ENCODE measurements around the gene MAST3. TPM values are rescaled to one million over a fixed set of nuclear protein-coding genes. Genes with fewer than 3 reads are reported as not detected.

Gene MAST3
- total RNA-seq, 2 donors from 2014 or later: 6.1 to 10.8 TPM

- peak overlapping the region; percentile 57 to 65 for H3K27ac ChIP-seq
- 4% methylated on average over 46 of the region's 46 CpGs for WGBS
- no peaks in the 10 kb centered on the region for H3K27me3 ChIP-seq (replicated peaks; ENCODE audit: insufficient read depth)
- TF ChIP-seq, protein P1, sequence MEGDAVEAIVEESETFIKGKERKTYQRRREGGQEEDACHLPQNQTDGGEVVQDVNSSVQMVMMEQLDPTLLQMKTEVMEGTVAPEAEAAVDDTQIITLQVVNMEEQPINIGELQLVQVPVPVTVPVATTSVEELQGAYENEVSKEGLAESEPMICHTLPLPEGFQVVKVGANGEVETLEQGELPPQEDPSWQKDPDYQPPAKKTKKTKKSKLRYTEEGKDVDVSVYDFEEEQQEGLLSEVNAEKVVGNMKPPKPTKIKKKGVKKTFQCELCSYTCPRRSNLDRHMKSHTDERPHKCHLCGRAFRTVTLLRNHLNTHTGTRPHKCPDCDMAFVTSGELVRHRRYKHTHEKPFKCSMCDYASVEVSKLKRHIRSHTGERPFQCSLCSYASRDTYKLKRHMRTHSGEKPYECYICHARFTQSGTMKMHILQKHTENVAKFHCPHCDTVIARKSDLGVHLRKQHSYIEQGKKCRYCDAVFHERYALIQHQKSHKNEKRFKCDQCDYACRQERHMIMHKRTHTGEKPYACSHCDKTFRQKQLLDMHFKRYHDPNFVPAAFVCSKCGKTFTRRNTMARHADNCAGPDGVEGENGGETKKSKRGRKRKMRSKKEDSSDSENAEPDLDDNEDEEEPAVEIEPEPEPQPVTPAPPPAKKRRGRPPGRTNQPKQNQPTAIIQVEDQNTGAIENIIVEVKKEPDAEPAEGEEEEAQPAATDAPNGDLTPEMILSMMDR (IDR thresholded peaks at IDR 0.05): no peak
- no peak for TF ChIP-seq POLR2AphosphoS5 (IDR thresholded peaks at IDR 0.05)
- no peak for TF ChIP-seq POLR2A (IDR thresholded peaks at IDR 0.05)
- H3K36me3 ChIP-seq: no peaks in the 10 kb centered on the region
- H3K4me1 ChIP-seq (replicated peaks): peaks cover 6% of the 10 kb centered on the region
- H3K4me3 ChIP-seq: peak overlapping the region; percentile 64 to 71
- intact Hi-C loops (cut with DNase I): loop anchor here (5.0 kb wide), 1 partner anchor 59 kb away; no protein-coding TSS in a partner anchor
- DNase-seq (ENCODE audit: low spot score): no peak
- H3K9me3 ChIP-seq: no peaks in the 10 kb centered on the region
Observed at GRCh38 chr19:18193388-18194180, 96.0 kb downstream of the MAST3 start.

- Histone ChIP-seq H3K4me3 (no peak overlapping the region), H3K36me3 (no peaks in the 10 kb centered on the region), H3K27me3 (replicated peaks; ENCODE audit: insufficient read depth) (no peaks in the 10 kb centered on the region), H3K9me3 (no peaks in the 10 kb centered on the region), H3K27ac (no peak overlapping the region), H3K4me1 (replicated peaks) (peaks cover 6% of the 10 kb centered on the region)
- intact Hi-C loops (cut with DNase I): loop anchor here (5.0 kb wide), 1 partner anchor 58 kb away; no protein-coding TSS in a partner anchor
- TF ChIP-seq POLR2A (IDR thresholded peaks at IDR 0.05) (no peak), POLR2AphosphoS5 (IDR thresholded peaks at IDR 0.05) (no peak)
- TF ChIP-seq, protein P1 (IDR thresholded peaks at IDR 0.05): no peak
- 52% methylated on average over 12 of the region's 12 CpGs for WGBS
- no peak for DNase-seq (ENCODE audit: low spot score)
Observed at GRCh38 chr19:18194181-18194530, 96.6 kb downstream of the MAST3 start.

DNA sequence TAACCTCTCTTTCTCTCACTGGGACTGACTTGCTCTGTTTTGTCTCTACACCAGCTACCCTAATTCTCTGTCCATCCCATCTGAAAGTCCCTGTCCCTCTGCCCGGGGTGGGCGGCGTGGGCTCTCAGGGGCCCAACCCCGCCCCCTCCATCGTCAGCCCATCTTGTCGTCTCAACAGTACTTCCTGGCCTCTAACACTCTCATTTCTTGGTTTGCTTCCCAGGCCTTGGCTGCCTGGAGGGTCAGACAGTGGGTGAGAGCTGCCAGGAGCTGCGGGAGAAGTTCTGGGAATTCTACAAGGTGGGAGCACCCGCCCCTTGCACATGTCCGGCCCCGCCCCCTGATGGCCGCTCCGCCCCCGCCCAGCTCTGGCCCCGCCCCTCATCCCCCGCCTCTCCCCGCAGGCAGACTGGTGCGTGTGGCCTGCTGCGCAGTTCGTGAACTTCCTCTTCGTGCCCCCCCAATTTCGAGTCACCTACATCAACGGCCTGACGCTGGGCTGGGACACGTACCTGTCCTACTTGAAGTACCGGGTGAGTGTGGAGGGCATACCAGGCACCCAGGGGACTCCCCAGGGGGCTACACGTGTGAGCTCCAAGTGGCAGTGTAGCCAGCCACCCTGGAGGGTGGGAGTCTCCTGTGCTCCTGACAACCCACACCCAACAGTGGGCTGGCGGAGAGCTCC, 97.1 kb downstream of the MAST3 start:
- no peaks in the 10 kb centered on the region for H3K36me3 ChIP-seq
- peaks cover 6% of the 10 kb centered on the region for H3K4me1 ChIP-seq (replicated peaks)
- intact Hi-C loops (cut with DNase I): loop anchor here (5.0 kb wide), 1 partner anchor 58 kb away; no protein-coding TSS in a partner anchor
- H3K27ac ChIP-seq: peak overlapping the region in 1 of 2 donors; percentile 25
- TF ChIP-seq, protein P1 (IDR thresholded peaks at IDR 0.05): no peak
- TF ChIP-seq POLR2A (IDR thresholded peaks at IDR 0.05) (no peak), POLR2AphosphoS5 (IDR thresholded peaks at IDR 0.05) (no peak)
- no peaks in the 10 kb centered on the region for H3K27me3 ChIP-seq (replicated peaks; ENCODE audit: insufficient read depth)
- 15% methylated on average over 20 of the region's 27 CpGs for WGBS
- no peaks in the 10 kb centered on the region for H3K9me3 ChIP-seq
- no peak for DNase-seq (ENCODE audit: low spot score)
- H3K4me3 ChIP-seq: no peak overlapping the region

- no peaks in the 10 kb centered on the region for H3K9me3 ChIP-seq
- H3K36me3 ChIP-seq: no peaks in the 10 kb centered on the region
- H3K27ac ChIP-seq: no peak overlapping the region
- 96% methylated on average over 7 of the region's 7 CpGs for WGBS
- no peaks in the 10 kb centered on the region for H3K27me3 ChIP-seq (replicated peaks; ENCODE audit: insufficient read depth)
- H3K4me1 ChIP-seq (replicated peaks): peaks cover 6% of the 10 kb centered on the region
- no peak for DNase-seq (ENCODE audit: low spot score)
- no peak overlapping the region for H3K4me3 ChIP-seq
- intact Hi-C loops (cut with DNase I): no loop called here
- TF ChIP-seq, protein P1 (IDR thresholded peaks at IDR 0.05): no peak
- TF ChIP-seq POLR2A (IDR thresholded peaks at IDR 0.05) (no peak), POLR2AphosphoS5 (IDR thresholded peaks at IDR 0.05) (no peak)
Observed at GRCh38 chr19:18196511-18196845, 98.9 kb downstream of the MAST3 start.

Data from prostate gland (tissue), 2 donors.